Stimulated activated CD8-positive, alpha-beta memory T cell treated with anti-CD3 and anti-CD28 coated beads, Interleukin-4, amount 100 ng/mL, for 48 hours (primary cell): ENCODE measurements around the gene COL27A1.
A peak's percentile ranks its signal among the peaks of the same experiment; 100 is the strongest.

ENCODE experiments used
- DNase-seq: peaks from one replicate; pipeline ENCODE4 v3.0.0-alpha.2; 2020

The COL27A1 gene

DNA sequence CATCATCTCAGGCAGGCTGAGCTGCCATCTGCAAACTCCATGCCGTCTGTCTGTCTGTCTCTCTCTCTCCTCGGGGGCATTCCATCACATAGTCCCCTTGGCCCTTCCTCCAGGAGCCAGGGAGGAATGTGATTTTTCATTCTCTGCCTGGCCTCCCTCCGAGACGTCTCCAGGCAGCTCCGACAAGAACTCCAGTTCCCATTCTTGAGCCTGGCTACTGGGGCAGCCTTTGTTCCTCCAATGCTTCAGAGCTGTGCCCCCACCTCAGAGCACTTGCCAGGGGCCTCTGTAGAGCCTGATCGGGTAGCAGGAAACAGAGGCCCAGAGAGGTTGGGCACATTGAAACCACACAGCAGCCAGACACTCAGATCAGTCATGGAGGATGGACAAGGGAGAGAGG is 74.0 kb downstream of the COL27A1 start:
- no peak for DNase-seq

- DNase-seq = no peak
These were observed 74.7 kb downstream of the COL27A1 start for GRCh38 chr9:114230068-114230467.

DNA sequence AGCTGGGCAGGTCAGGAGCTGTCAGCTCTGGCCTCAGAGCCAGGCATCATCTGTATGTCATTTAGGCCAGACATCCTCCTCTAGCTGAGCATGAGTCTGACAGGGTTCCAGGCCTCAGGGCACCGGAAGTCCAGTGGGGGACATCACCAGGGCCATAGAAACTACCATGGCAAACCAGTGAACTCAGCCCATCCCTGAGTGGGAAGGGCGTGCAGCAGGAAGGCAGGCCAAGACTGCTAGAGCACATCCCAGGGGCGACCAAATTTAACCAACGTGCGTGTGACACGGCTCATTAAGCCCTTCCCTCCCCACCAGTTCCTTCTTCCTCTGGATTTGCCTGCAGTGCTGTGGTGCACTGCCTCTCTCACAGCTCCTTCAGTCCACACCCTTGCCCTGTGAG is 75.9 kb downstream of the COL27A1 start:
- DNase-seq = no peak

- no peak for DNase-seq
These were observed 76.5 kb downstream of the COL27A1 start for GRCh38 chr9:114231719-114232449.

DNA sequence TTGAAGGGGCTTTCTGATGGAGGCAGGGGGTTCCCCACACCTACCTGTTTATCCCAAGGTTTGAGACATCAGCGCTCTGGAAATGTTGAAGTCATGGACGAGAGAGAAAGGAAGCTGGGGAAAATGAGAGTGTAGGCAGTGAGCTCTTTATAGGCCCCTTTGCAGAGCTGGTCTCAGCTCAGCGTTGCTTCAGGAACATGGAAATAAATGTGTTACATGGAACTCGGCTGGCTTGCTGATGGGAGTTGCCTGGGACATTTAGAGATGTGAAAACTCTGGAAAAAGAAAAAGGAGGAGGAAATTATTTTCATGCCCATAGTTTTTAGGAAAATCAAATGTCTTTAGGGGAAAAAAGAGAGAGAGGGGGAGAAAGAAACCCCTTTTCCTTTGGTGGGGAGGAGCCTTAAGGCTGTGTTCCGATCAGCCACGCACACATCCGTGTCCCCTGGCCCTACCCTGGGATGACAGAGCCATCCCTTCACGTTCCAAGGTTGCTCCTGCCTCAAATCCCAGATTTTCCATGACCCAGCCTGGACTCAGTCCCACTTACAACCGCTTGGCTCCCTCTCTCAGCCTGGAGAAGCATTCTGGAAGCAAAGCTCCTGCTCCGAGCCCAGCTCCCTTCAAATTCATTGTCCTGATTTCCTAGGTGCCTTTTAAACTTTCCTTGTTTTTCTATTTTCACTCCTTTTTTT is 78.3 kb downstream of the COL27A1 start:
- no peak for DNase-seq

GRCh38 chr9:114235033-114235661 is 79.8 kb downstream of the COL27A1 start:
- peak; percentile 33 for DNase-seq

DNA sequence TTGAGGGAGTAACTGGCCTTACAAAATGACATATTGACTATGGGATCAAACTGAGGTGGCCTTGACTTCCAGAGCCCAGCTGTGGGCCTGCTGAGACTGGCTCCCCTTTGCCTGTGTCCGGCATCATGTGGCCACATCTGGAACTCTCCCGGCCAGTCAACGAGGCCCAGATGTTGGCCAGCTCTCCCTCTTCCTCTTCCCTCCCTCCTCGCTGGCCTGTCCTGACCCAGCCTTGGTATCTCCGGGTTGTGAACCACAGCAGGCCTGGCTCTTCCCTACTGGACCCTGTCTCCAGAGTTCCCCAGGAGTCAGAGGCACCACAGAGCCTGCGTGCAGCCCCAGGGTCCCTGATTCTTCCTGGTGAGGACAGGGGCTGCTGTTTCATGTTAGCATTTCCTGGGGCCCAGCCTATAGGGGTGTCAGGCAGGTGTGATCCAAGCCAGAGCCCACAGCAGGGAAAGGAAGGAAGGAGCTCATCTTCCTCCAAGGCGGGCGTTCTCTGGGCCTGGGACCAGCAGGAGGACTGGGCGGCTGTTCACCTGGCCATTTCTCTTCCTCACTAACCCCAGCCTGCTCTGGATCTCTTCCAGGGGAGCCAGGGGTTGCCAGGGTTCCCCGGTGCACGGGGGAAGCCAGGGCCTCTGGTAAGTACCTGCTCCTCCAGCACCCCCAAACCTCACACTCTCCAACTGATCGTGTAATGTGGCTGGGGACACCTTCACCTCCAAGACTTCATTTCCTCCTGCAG is 81.2 kb downstream of the COL27A1 start:
- DNase-seq = no peak

DNA sequence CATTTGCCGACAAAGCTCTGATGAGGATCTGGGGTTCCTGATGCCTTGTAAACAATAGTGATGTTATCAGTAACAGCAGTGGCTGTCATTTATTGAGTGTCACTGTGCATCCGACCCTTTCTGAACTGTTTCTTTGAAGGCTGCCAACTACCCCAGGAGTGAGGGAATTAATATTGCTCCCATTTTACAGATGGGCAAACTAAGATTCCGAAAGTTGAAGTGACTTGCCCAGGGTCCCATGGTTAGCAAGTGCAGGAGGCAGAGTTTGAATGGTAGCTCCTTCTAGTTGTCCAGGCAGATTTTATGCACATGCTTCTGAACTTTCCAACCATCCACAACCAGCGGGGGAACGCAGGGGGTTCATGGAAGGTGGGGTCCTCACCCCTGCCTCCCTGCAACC is 81.9 kb downstream of the COL27A1 start:
- DNase-seq = no peak

GRCh38 chr9:114237781-114238180 is 82.4 kb downstream of the COL27A1 start:
- DNase-seq = no peak

GRCh38 chr9:114238472-114238871 is 83.1 kb downstream of the COL27A1 start:
- no peak for DNase-seq

DNA sequence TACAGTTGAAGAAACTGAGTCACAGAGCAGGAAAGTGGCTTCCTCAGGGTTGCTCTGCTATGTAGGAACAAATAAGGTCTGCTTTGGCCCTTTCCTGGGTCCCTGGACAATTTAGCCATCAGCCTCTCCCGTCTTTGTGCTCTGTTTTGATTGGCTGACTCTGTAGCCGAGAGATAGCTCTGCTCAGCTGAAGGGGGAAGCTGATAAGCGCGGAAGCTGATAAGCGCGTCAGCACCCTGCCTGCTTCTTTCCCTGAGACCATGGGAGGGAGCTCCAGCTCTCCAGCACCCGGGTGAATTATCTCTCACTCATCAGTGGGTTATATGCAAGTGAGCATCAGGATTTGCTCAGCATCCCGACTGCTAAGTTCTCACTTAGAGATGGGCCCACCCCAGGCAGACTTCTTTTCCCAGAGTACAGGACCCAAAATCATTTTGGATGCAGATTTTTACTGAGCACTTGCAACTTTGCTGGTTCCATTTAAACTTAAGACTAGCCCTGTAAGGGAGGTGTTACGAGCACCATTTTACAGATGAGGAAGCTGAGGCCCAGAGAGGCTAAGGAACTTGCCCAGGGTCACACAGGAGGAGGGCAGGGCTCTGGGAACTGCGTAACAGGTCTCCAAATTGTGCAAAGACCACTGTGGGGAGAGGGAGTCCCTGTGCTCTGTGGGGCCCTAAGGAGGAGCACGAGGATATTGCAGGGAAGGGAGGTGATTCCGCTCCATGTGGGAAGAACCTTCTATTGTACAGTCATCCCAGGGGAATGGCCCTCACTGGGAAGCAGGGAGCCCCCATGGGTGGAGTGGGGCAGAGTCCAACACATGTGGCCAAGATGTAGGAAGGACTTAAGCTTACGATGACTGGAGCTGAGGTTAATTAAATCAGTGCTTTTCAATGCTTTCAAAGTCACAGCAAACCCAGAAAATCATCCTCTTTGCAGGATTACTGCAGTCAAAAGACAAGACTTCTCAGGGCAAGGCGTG is 83.8 kb downstream of the COL27A1 start:
- no peak for DNase-seq

DNA sequence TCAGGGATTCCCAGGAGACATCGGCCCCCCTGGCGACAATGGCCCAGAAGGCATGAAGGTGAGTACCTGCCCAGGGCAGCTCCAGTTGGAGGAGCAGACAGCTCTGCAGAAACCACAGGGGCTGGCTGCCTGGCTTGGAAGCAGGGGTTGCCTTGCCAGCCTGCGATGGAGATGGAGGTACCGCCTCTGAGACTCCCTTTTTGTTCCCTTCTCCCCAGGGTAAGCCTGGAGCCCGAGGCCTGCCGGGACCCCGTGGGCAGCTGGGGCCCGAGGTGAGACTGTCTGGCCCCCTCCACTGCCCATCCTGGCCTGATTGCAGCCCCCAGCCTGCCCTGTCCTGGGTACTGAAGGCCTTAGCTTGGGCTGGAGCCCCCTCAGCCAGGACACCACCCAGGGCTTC is 84.9 kb downstream of the COL27A1 start:
- no peak for DNase-seq

DNA sequence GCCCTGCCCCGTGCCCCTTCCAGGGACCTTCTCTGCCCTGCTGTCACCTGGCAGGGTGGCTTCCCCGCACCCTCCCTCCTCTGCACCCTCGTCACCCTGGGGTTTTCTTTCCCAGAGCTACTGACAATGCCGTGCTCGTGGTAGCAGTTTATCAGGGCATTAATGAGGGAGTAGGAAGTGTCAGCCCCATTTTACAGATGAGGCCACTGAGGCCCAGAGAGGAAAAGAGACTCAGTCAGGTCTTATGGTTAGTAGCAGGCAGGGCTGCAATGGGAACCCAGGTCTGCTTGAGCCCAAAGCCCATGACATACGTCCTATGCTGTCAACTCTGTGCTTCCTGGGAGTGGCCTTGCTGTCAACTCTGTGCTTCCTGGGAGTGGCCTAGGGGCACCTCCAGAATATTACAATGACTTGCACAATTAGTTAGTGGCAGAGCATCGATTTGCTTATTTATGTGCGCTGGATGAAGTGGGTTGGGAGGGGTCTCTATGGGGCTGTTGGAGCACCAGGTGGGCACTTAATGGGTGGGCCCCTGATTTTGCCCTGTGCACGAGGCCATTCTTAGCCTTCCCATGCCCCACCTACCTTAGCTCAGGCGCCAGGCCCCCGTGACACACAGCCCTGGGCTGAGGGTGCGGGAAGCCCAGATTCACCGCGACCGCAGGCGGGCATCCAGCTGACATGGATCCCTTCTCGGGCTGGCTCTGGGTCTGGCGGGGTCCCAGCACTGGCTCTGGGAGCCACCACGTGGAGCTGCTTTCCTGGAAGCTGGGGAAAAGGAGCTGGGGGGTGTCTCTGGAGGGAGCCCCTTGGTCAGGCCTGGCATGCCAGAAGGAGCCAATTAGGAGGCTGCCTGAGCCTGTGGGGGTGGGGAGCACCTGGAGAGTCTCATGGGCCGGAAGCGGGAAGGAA is 85.6 kb downstream of the COL27A1 start:
- no peak for DNase-seq

DNA sequence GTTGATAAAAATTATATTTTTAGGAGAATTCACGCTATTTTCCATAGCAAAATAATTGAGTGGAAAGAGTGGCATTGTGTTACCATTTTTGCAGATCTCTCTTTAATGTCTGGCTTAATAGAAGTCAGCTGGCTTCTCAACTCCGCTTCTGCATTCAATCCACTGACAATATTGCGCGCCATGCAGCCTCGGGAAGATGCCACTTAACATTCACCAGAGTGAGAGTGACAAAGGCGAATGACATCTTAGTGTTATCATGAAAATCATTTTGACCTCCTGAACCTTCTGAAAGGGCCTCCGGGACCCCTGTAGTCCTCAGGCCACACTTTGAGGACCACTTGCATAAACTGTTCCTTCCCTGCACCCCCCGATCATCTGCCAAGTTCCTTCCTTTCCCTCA is 87.5 kb downstream of the COL27A1 start:
- no peak for DNase-seq

DNA sequence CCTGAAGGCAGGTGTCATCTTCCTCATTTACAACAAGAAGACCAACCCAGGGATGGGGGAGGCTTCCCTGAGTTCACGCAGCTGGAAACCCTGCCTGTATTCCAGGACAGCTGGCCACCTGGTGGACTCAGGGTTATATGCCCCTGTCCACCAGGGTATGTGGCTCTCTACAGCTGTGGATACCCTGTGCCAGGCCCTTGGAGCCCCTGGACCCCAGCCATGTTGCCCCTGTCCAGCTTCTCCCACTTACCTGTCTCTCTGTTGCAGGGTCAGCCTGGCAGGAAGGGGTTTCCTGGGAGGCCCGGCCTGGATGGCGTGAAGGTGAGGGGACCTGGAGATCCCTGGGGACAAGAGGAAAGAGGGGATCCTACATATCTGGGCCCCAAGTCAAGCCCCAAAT is 87.9 kb downstream of the COL27A1 start:
- no peak for DNase-seq

- DNase-seq = no peak
These were observed 89.2 kb downstream of the COL27A1 start for GRCh38 chr9:114244570-114244969.

GRCh38 chr9:114246558-114246957 is 91.2 kb downstream of the COL27A1 start:
- DNase-seq = no peak

DNA sequence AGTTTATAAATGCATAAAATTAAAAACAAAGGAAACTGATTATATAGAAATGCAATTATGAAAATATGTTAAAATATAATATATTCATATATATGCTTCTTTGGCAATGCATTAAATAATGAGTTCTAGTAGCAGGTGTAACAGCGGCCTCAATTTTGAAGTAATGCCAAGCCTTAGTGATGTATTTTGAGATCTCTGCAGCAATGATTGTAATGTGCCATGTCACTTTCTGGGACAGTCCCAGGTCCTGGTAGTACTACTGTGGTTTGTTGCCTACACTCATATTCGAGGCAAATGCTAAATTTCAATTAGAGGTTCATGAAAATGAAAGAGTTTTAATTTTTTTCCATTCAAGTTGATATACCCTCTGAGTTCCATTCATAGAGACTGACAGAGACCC is 91.7 kb downstream of the COL27A1 start:
- DNase-seq = no peak

DNA sequence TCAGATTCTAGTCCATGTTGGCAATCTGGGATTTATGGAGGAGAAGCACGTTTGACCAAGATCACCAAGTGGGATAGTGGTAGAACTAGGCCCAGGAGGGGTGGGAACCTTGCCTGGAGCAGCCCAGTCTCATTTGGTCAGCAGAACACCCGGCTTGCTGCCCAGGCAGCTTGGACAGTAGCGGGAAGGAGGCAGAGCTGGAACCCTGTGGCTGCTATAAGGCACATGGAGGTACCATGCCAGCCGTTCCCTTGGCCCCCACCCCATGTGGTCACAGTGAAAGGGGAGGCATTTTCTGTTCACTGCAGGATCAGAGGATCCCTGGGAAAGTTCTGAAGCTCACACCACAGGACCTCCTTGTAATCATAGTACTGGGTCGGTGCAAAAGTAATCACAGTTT is 92.2 kb downstream of the COL27A1 start:
- DNase-seq = no peak

GRCh38 chr9:114248299-114248707 is 93.0 kb downstream of the COL27A1 start:
- DNase-seq = no peak
